ENCODE results near the gene GPR37L1.
"Not testable (repeated sequence)": the region's sequence is repeated elsewhere in the genome, so short reads cannot be mapped to it uniquely, and the experiment has no call there.

Gene GPR37L1

DNA sequence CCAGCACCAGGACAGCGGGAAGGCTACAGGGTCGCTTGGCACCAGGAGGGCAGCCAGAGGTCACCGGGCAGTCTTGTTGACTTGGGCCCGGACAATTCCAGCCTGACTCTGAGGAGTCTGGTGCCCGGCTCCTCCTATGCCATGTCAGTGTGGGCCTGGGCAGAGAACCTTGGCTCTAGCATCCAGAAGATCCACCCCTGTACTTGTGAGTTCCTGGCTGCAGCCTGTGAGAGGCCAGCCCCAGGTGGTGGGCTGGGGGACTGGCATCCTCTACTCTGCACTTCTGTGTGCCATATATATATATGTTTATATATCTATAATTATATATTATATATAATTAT lies 49.3 kb downstream of the GPR37L1 start:
- no peak for DNase-seq

DNA sequence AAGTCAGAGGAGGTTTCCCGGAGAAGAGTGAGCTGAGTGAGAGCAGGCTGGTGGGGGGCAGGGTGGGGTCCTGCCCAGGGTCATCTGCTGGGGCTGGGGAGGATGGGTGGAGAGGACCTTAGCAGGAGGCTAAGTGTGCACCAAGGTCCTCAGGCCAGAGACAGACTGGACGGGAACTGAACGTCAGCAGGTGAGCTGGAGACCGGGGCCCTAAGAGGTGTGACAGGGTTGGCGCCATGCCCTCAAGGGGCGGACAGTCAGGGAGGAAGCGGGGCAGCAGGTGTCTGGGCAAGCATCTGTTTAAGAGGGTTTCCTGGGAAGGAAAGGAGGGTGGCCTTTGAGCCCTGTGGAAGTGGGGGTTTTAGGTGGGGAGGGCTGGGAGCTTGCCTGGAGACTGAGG lies 51.3 kb downstream of the GPR37L1 start:
- no peak for DNase-seq

DNA sequence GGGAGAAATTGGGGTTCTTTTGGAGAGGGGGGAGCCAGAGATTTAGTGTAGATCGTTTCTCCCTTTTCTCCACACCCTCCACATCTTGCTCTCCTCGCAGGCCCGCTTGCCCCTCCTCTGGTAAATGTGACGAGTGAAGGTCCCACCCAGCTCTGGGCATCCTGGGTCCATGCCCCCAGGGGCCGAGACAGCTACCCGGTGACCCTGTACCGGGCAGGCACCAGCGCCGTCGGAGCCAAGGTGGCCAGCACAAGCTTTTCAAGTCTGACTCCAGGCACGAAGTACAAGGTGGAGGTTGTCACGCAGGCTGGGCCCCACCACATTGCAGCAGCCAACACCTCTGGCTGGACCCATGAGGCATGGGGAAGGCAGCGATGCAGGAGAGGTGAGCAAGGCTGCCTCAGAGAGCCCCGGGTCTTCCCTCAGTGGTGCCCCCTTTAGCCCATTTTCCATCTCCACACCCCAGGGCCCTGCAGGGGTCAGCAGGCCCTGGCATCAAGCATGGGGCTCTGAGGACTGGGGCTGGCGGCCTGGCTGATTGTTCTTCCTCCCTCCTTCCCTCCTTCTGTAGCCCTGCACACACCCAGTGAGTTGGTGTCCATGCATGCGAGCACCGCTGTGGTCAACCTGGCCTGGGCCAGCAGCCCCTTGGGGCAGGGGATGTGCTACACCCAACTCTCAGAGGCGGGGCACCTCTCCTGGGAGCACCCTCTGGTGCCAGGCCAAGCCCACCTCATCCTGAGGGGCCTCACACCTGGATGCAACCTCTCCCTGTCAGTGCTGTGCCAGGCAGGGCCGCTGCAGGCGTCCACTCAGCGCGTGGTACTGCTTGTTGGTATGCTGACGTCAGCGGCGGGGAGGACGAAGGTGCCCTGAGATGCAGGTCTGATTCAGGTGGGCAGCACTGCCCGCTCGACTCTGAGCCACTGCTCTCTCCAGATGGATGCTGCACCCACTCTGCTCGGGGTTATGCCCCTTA lies 54.5 kb downstream of the GPR37L1 start:
- no peak for DNase-seq

DNA sequence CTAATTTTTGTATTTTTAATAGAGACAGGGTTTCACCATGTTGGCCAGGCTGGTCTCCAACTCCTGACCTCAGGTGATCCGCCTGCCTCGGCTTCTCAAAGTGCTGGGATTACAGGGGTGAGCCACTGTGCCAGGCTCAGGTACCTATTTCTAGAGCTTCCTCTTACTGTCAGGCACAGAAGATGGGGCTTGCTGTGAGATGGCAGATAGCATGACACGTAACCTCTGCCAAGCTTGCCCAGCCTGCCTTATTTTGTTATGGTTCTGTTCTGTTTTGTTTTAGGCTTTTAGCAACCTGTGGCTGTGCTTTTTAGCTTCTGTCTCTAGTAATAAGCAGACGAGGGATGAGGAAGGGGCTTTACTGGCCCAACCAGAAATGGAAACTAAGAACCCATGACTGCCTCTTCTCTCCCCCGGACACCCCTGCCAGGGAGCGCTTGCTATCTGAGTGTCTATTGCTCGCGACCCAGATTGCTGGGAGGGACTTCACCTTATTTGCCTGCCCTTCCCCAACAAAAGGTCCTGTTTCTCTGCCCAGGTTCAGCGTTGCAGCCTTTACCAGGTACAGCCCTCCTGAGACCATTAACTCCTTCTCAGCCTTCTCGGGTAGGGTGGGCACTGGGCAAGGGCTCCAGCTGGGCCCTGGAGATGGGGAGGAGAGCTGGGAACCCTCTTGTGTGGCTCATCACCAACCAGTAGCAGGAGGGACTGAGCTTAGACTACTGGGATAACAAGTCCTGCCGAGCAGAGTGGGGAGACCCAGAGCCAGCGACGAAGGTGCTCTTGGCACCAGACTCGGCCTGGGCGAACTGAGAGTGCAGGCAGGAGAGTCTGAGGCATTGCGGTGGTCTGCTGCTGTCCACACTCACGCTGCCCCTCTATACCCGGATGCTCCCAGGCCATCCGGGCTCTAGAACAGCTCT lies 57.4 kb downstream of the GPR37L1 start:
- DNase-seq, result no peak

DNA sequence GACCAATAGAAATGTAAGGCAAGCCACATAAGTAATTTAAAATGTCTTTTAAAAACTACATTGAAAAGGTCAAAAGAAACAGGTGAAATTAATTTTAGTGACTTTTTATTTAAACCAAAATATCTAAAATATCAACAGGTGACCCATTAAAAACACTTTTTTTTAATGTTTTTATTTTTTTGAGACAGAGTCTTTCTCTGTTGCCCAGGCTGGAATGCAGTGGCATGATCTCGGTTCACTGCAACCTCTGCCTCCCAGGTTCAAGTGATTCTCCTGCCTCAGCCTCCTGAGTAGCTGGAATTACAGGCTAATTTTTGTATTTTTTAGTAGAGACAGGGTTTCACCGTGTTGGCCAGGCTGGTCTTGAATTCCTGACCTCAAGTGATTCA lies 58.0 kb downstream of the GPR37L1 start:
- DNase-seq, result not testable (repeated sequence)

DNA sequence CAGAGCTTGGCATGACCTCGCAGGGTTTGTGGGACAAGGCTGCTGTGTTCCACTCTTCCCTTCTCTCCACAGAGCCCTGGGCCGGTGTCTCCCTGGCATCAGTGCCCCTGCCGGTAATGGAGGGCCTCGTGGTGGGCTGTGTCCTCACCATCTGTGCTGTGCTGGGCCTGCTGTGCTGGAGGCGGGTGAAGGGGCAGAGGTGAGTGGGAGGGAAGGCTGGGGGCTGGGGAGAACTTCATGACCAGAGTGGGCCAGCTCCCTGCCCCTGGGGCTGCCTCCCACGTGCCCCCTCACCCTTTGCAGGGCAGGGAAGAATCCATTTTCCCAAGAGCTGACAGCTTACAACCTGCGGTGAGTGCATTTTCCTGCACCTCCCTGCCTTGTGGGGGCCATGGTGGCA lies 58.9 kb downstream of the GPR37L1 start:
- DNase-seq, result no peak

DNA sequence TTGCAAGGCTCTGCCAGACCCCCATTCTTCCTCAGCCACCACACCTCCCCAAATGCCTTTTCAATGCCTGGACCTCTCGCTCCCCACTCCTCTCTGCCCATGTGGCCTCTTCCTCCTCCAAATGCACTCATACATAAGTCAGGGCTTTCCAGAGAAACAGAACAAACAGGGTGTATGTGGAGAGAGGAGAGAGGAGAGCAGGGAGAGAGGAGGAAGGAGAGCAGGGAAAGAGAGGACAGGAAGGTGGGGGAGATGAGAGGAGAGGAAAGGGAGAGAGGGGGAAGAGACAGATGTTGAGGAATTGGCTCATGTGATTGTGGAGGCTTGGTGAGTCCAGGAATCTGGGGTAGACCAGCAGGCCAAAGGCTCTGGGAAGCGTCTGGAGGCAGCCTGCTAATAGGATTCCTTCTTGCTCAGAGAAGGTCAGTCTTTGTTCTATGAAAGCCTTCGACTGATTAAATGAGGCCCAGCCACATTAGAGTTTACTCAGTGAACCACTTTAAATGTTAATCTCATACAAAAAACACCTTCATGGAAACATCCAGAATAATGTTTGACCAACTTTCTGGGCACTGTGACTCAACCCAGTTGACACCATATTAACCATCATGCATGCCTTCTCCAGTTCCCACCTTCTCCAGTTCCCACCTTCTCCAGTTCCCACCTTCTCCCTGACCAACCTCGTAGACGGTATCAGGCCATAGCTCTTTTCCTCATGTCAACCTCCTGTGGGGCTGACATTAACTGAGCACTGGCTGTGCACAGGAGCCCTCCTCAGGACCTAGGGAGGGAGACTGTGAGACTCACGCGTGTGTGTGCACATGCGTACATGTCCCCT lies 59.5 kb downstream of the GPR37L1 start:
- no peak for DNase-seq
